Measurements from ENCODE around the gene TBC1D21. TPM values are rescaled to one million over a fixed set of nuclear protein-coding genes. Genes with fewer than 3 reads are reported as not detected.

Gene TBC1D21
- not detected in 2 replicates for total RNA-seq

GRCh38 chr15:73873456-73873855 lies at the start of gene TBC1D21:
TSS of gene TBC1D21 (plus strand) at chr15:73873564. CDS start at chr15:73873710, 146 bp downstream.

GRCh38 chr15:73926219-73927002 lies 53.0 kb downstream of the TBC1D21 start, which contains the start of gene LOXL1:
TSS of gene LOXL1 (plus strand) at chr15:73926462. CDS start at chr15:73926784, 322 bp downstream.

Other genes starting within 250 kb of the TBC1D21 start
- gene NPTN, start 240.2 kb upstream of the TBC1D21 start, total RNA-seq = 76.4 and 82.1 TPM in 2 replicates
- gene CD276, start 189.2 kb upstream of the TBC1D21 start, total RNA-seq = 84.5 and 88.8 TPM in 2 replicates
- gene INSYN1, start 120.2 kb upstream of the TBC1D21 start, total RNA-seq = 3.6 and 5.6 TPM in 2 replicates
- gene LOXL1, start 52.9 kb downstream of the TBC1D21 start, total RNA-seq = 340 and 410 TPM in 2 replicates
- 12.7 and 13.8 TPM in 2 replicates for gene STOML1, start 118.7 kb downstream of the TBC1D21 start, total RNA-seq
- 189 and 197 TPM in 2 replicates for gene PML, start 121.2 kb downstream of the TBC1D21 start, total RNA-seq
- not detected in 2 replicates for gene GOLGA6A, start 209.0 kb downstream of the TBC1D21 start, total RNA-seq

Data from cardiac ventricle fibroblast (primary cell).